ENCODE measurements around the gene EDARADD.

- TF ChIP-seq POLR2A (IDR thresholded peaks at IDR 0.05), result no peak
- no peak for TF ChIP-seq CTCF (IDR thresholded peaks at IDR 0.05)
Measured at GRCh38 chr1:236422517-236422876, 28.4 kb downstream of the EDARADD start.
